ENCODE measurements around the gene DOK6.

DOK6 gene

GRCh38 chr18:69697069-69697468 is 296.4 kb downstream of the DOK6 start:
- DNase-seq: no peak

GRCh38 chr18:69697689-69698088 is 297.0 kb downstream of the DOK6 start:
- DNase-seq: no peak

GRCh38 chr18:69701305-69701704 is 300.6 kb downstream of the DOK6 start:
- no peak for DNase-seq

GRCh38 chr18:69703461-69703860 is 302.8 kb downstream of the DOK6 start:
- no peak for DNase-seq

- no peak for DNase-seq
These were observed 305.3 kb downstream of the DOK6 start for GRCh38 chr18:69705987-69706386.

- DNase-seq: no peak
These were observed 308.2 kb downstream of the DOK6 start for GRCh38 chr18:69708844-69709243.

- no peak for DNase-seq
These were observed 314.6 kb downstream of the DOK6 start for GRCh38 chr18:69715191-69715795.

GRCh38 chr18:69717586-69717985 is 316.9 kb downstream of the DOK6 start:
- no peak for DNase-seq

GRCh38 chr18:69718912-69719547 is 318.3 kb downstream of the DOK6 start:
- DNase-seq: no peak

- DNase-seq: no peak
These were observed 319.7 kb downstream of the DOK6 start for GRCh38 chr18:69720422-69720821.

GRCh38 chr18:69723434-69723833 is 322.7 kb downstream of the DOK6 start:
- DNase-seq: no peak

- DNase-seq: no peak
These were observed 324.3 kb downstream of the DOK6 start for GRCh38 chr18:69725009-69725408.

GRCh38 chr18:69725855-69726508 is 325.3 kb downstream of the DOK6 start:
- no peak for DNase-seq

- DNase-seq: no peak
These were observed 327.4 kb downstream of the DOK6 start for GRCh38 chr18:69727912-69728572.

- no peak for DNase-seq
These were observed 330.0 kb downstream of the DOK6 start for GRCh38 chr18:69730664-69731063.

- DNase-seq: no peak
These were observed 333.8 kb downstream of the DOK6 start for GRCh38 chr18:69734536-69734935.

GRCh38 chr18:69736730-69737129 is 336.0 kb downstream of the DOK6 start:
- no peak for DNase-seq

GRCh38 chr18:69737851-69738250 is 337.2 kb downstream of the DOK6 start:
- DNase-seq: no peak

- no peak for DNase-seq
These were observed 346.7 kb downstream of the DOK6 start for GRCh38 chr18:69747388-69747787.

GRCh38 chr18:69752737-69753380 is 352.2 kb downstream of the DOK6 start:
- DNase-seq: no peak

GRCh38 chr18:69754108-69754507 is 353.4 kb downstream of the DOK6 start:
- DNase-seq: no peak

- DNase-seq: no peak
These were observed 354.4 kb downstream of the DOK6 start for GRCh38 chr18:69755041-69755440.

GRCh38 chr18:69755856-69756496 is 355.3 kb downstream of the DOK6 start:
- DNase-seq: no peak

Measured in SHP77 (cell line).